BE2C (cell line): ENCODE results near the gene CD300E.

Source experiments
- DNase-seq: peaks from one replicate; pipeline ENCODE4 v3.0.0-alpha.2; 2020
- H3K27me3 ChIP-seq: fragments of 250-450 bp; sonication (Bioruptor Pico); 2 replicates; pipeline ENCODE4 v1.5.1; 2020; ENCODE audit warnings: mild to moderate bottlenecking
- H3K36me3 ChIP-seq: fragments of 250-450 bp; sonication (Bioruptor Pico); 2 replicates; pipeline ENCODE4 v1.5.1; 2020; ENCODE audit warnings: mild to moderate bottlenecking
- H3K4me1 ChIP-seq: fragments of 250-450 bp; sonication (Bioruptor Pico); 2 replicates; pipeline ENCODE4 v1.5.1; 2020
- H3K4me3 ChIP-seq: 2 replicates; pipeline ENCODE4 v1.5.1; 2011; ENCODE audit warnings: low read depth, low read length
- H3K9me3 ChIP-seq: fragments of 250-450 bp; sonication (Bioruptor Pico); 2 replicates; pipeline ENCODE4 v1.5.1; 2020
- CTCF ChIP-seq: IDR thresholded peaks from 2 replicates; pipeline ENCODE4 v1.5.1; 2012; ENCODE audit warnings: mild to moderate bottlenecking, low read depth, low read length

CD300E gene

GRCh38 chr17:74569020-74570003 lies 54.2 kb downstream of the CD300E start:
- Histone ChIP-seq H3K4me3 (no peak overlapping the region), H3K36me3 (no peaks in the 10 kb centered on the region), H3K4me1 (no peaks in the 10 kb centered on the region), H3K9me3 (no peaks in the 10 kb centered on the region), H3K27me3 (no peaks in the 10 kb centered on the region; the same call in 1 of the 2 replicates)
- no peak for TF ChIP-seq CTCF
- no peak for DNase-seq

GRCh38 chr17:74568106-74568873 lies 55.2 kb downstream of the CD300E start:
- H3K4me3 ChIP-seq: no peak overlapping the region
- no peak for DNase-seq
- H3K4me1 ChIP-seq: no peaks in the 10 kb centered on the region
- H3K27me3 ChIP-seq: peaks cover 4% of the 10 kb centered on the region; the same call in 1 of the 2 replicates
- no peaks in the 10 kb centered on the region for H3K9me3 ChIP-seq
- TF ChIP-seq CTCF: no peak
- H3K36me3 ChIP-seq: no peaks in the 10 kb centered on the region

- TF ChIP-seq CTCF: no peak
- Histone ChIP-seq H3K9me3 (no peaks in the 10 kb centered on the region), H3K4me3 (no peak within 1 kb of the TSS), H3K36me3 (no peaks in the 10 kb centered on the region), H3K27me3 (peaks cover 4% of the 10 kb centered on the region), H3K4me1 (no peaks in the 10 kb centered on the region)
- DNase-seq: no peak
These were observed 56.1 kb downstream of the CD300E start, which contains the start of gene CD300H for GRCh38 chr17:74567397-74567796. Gene CD300H (minus strand): TSS chr17:74567509.

- Histone ChIP-seq H3K36me3 (no peaks in the 10 kb centered on the region), H3K27me3 (peaks cover 4% of the 10 kb centered on the region), H3K4me1 (no peaks in the 10 kb centered on the region), H3K4me3 (no peak overlapping the region), H3K9me3 (no peaks in the 10 kb centered on the region)
- DNase-seq: peak; percentile 65
- peak; percentile 78 for TF ChIP-seq CTCF
These were observed 57.3 kb downstream of the CD300E start for GRCh38 chr17:74566132-74566753.

- Histone ChIP-seq H3K36me3 (no peaks in the 10 kb centered on the region), H3K9me3 (no peaks in the 10 kb centered on the region), H3K4me3 (no peak overlapping the region), H3K27me3 (peaks cover 4% of the 10 kb centered on the region), H3K4me1 (no peaks in the 10 kb centered on the region)
- DNase-seq: no peak
- no peak for TF ChIP-seq CTCF
These were observed 58.4 kb downstream of the CD300E start for GRCh38 chr17:74565126-74565525.
